Gastrocnemius medialis (tissue), 4 donors: ENCODE results near the gene CLK2.
"Not testable (repeated sequence)": the region's sequence is repeated elsewhere in the genome, so short reads cannot be mapped to it uniquely, and the experiment has no call there.

Experiments
- CTCF ChIP-seq, 5 experiments: fragments of 450-650 bp in 3 of 5; fragments of 200-600 bp in 2 of 5; sonication (generic) in 2 of 5; IDR thresholded peaks in 4 of 5; conservative IDR thresholded peaks in 1 of 5; 1 replicate in 4 of 5; 2 replicates in 1 of 5; pipeline ENCODE4 v1.5.1; 2016 to 2019; ENCODE audit warnings: antibody characterized with exemption in 5 of 5, mild to moderate bottlenecking in 3 of 5, moderate library complexity in 3 of 5
- POLR2A ChIP-seq, 2 donors: fragments of 450-650 bp; IDR thresholded peaks; one replicate each; pipeline ENCODE4 v1.6.1; 2017; ENCODE audit warnings: antibody characterized with exemption in 2 of 2, mild to moderate bottlenecking in 2 of 2, moderate library complexity in 2 of 2

- TF ChIP-seq CTCF (IDR thresholded peaks at IDR 0.05 in 4 of 5, conservative IDR thresholded peaks at IDR 0.05 in 1 of 5); POLR2A (IDR thresholded peaks at IDR 0.05): not testable (repeated sequence)
Observed at GRCh38 chr1:155225404-155225759, 47.9 kb downstream of the CLK2 start.
